Aorta (tissue), 5 donors: ENCODE results near the gene ZIC1. TPM values are rescaled to one million over a fixed set of nuclear protein-coding genes. Genes with fewer than 3 reads are reported as not detected.

Experiments used
- ATAC-seq: fragments of 200-7000 bp; cut with Tn5 transposase; one replicate; pipeline ENCODE4 v1.9.1; 2022; ENCODE audit warnings: moderate library complexity; ENCODE audit not compliant: low FRiP score
- DNase-seq, 2 donors: peaks; one replicate each; pipeline ENCODE4 v3.0.0-alpha.2; 2020
- H3K27ac ChIP-seq, 2 donors: one replicate each; pipeline ENCODE4 v1.5.1; 2013; ENCODE audit warnings: low read length in 2 of 2, mild to moderate bottlenecking in 2 of 2, moderate library complexity in 2 of 2, control low read depth in 1 of 2, inconsistent platforms in 1 of 2, low read depth in 1 of 2
- H3K27me3 ChIP-seq, 2 donors: one replicate each; pipeline ENCODE4 v1.6.1; 2013; ENCODE audit warnings: control low read depth in 1 of 2, low read length in 1 of 2, mild to moderate bottlenecking in 1 of 2, moderate library complexity in 1 of 2; ENCODE audit not compliant: insufficient read depth in 2 of 2, control insufficient read depth in 1 of 2
- H3K36me3 ChIP-seq, 2 donors: one replicate each; pipeline ENCODE4 v1.6.1; 2013; ENCODE audit warnings: control low read depth in 1 of 2, low read length in 1 of 2, mild to moderate bottlenecking in 1 of 2; ENCODE audit not compliant: insufficient read depth in 2 of 2, control insufficient read depth in 1 of 2
- H3K4me1 ChIP-seq, 2 donors: one replicate each; pipeline ENCODE4 v1.6.1; 2013; ENCODE audit warnings: low read length in 2 of 2, control low read depth in 1 of 2, mild to moderate bottlenecking in 1 of 2, moderate library complexity in 1 of 2; ENCODE audit not compliant: insufficient read depth in 2 of 2, control insufficient read depth in 1 of 2
- H3K4me3 ChIP-seq, 2 donors: one replicate each; pipeline ENCODE4 v1.5.1; 2013; ENCODE audit warnings: low read length in 2 of 2, control low read depth in 1 of 2, mild to moderate bottlenecking in 1 of 2
- H3K9me3 ChIP-seq: one replicate; pipeline ENCODE4 v1.6.1; 2013; ENCODE audit warnings: mild to moderate bottlenecking, low read length; ENCODE audit not compliant: control insufficient read depth
- WGBS, 2 donors: extraction: QIAGEN DNeasy Blood & Tissue Kit; methylation state at CpG; one replicate each; pipeline ENCODE4 v1.1.7; 2013; 5-methylcytosine and 5-hydroxymethylcytosine counted together
- intact Hi-C, 2 donors: fragments of 100-400 bp; cut with DNase I; formaldehyde crosslinking; loops; one replicate each; pipeline versions ENCODE4 v1.14.2 to v1.15.0; 2022
- polyA plus RNA-seq, 2 donors: library from polyadenylated mRNA; stranded (reverse); fragments of 200-250 nt; gene quantifications; one replicate each; pipeline ENCODE4 v1.2.3, GENCODE V29; 2013
- total RNA-seq, 2 donors: library from RNA; stranded (reverse); fragmentation: NEBNext Ultra II Directional; extraction: Animal tissue kit (Norgen Biotek cat#: 25700); gene quantifications; one replicate each; pipeline ENCODE4 v1.2.1, GENCODE V29; 2021
- donor health status: healthy with polysubstance abuse.
- donor health status: Bipolar disorder and iron deficiency.
- donor health status: DM: no; HTN: no; CAD: no.
- donor health status: DM: no; HTN: no; CAD: no.
- donor health status: DM: yes; HTN: yes; CAD: no.

Gene ZIC1
- total and polyA plus RNA-seq, 4 donors: 0.99 to 2.7 (median 2.0) TPM

DNA sequence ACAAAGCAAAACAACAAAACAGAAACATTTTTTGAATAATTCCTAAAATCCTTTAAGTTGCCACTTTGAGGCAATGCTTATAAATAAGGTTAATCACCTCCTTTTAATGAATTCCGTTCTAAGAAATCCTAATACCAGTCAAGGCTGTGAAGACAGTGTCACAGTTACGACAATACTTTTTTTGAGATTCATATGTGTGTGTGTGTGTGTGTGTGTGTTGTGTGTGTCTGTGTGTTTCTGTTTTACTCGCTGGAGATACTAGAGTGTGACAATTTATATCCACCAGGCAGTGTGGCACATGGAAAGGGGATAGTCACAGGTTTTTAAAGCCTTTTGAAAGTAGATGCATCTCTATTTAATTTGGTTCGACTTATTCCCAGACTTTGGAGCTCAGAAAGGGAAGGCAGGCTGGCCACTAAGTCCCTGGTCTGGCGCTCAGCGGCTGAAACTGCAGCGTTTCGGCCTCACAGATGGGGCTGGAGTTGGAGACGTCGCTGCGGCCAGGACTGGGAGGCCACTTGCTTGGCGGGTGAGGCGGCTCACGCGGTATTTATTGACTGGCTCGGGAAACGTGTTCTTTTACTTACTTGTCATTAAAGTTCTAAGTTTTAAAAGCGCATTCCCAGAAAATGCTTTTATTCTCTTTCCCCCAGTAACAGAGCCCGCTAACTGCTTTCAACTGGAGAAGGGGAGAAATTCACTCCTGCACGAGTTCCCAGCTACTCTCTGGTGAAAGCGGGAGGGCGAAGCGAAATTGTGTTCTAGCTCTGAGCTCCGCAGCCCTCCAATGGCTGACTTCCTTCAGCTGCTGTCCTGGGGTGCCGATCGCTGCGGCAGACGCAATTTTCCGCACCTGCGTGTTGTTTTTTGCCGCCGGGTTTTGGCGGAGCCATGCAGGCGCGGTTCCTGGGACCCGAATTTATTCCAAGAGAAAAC, 13.7 kb downstream of the ZIC1 start:
- no peaks in the 10 kb centered on the region for H3K36me3 ChIP-seq
- H3K4me1 ChIP-seq: no peaks in the 10 kb centered on the region
- H3K27me3 ChIP-seq: no peaks in the 10 kb centered on the region
- 21 to 23% methylated on average over 36 of the region's 36 CpGs for WGBS, 2 donors
- no peaks in the 10 kb centered on the region for H3K9me3 ChIP-seq
- intact Hi-C loops: no loop called here
- H3K27ac ChIP-seq: no peak overlapping the region
- DNase-seq: no peak
- no peak for ATAC-seq
- H3K4me3 ChIP-seq: no peak overlapping the region

DNA sequence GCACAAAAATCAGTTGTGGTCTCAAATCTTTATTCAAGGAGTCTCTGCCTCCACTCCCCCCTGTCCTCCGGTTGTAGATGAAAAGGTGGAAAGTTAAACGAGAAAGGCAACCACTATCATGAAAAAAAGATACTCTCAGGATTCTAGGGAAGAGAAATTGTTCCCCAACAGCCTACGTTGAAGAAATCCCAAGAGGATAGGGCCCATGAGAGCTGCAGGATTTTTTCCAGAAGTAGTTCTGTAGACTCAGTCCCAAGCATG, 14.3 kb downstream of the ZIC1 start:
- WGBS, 2 donors: 6 to 17% methylated on average over 3 of the region's 3 CpGs
- H3K4me1 ChIP-seq: no peaks in the 10 kb centered on the region
- no peaks in the 10 kb centered on the region for H3K36me3 ChIP-seq
- intact Hi-C loops: no loop called here
- no peaks in the 10 kb centered on the region for H3K9me3 ChIP-seq
- no peak overlapping the region for H3K27ac ChIP-seq
- H3K27me3 ChIP-seq: no peaks in the 10 kb centered on the region
- DNase-seq: no peak
- no peak for ATAC-seq
- H3K4me3 ChIP-seq: no peak overlapping the region

DNA sequence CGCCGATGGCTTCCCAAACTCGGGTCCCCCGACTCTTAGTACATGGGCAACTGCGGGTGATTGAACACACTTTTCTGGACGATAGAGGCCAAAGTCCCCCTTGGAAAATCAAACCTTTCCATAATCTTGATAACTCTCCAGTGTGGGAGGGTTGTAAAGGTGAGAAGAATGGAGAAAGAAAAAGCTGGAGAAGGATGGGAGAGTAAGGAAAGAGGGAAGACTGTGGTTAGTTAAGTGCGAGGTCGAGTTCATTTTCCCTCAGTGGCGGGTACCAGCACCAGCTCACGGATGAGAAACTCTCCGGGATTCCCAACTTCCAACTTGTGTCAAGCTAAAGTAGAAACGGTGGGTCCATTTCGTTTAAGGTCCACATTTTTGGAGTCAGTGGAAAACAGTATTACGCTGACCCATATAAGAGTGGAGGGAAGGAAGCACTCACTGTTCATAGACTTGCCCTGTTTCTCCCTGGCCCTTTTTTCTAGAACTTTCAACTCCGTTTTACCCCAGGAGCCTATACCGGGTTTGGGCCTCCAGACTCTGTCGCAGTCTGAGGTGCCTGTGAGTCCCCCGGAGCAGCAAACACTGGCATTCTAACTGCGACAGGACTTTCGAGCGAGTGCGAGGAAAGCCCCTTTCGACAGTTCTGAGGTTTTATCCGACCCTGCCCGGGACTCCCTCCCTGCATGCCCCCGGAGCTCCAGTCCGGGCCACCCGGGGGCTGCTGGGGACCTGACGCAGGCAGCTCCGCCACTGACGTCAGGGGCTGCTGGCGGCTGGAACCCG, 14.8 kb downstream of the ZIC1 start:
- no peak for DNase-seq
- no peaks in the 10 kb centered on the region for H3K4me1 ChIP-seq
- H3K27me3 ChIP-seq: no peaks in the 10 kb centered on the region
- no peak overlapping the region for H3K4me3 ChIP-seq
- no peaks in the 10 kb centered on the region for H3K9me3 ChIP-seq
- no peak for ATAC-seq
- intact Hi-C loops: no loop called here
- H3K36me3 ChIP-seq: no peaks in the 10 kb centered on the region
- 20 to 22% methylated on average over 32 to 33 of the region's 33 CpGs for whole genome bisulfite sequencing, 2 donors
- H3K27ac ChIP-seq: no peak overlapping the region

DNA sequence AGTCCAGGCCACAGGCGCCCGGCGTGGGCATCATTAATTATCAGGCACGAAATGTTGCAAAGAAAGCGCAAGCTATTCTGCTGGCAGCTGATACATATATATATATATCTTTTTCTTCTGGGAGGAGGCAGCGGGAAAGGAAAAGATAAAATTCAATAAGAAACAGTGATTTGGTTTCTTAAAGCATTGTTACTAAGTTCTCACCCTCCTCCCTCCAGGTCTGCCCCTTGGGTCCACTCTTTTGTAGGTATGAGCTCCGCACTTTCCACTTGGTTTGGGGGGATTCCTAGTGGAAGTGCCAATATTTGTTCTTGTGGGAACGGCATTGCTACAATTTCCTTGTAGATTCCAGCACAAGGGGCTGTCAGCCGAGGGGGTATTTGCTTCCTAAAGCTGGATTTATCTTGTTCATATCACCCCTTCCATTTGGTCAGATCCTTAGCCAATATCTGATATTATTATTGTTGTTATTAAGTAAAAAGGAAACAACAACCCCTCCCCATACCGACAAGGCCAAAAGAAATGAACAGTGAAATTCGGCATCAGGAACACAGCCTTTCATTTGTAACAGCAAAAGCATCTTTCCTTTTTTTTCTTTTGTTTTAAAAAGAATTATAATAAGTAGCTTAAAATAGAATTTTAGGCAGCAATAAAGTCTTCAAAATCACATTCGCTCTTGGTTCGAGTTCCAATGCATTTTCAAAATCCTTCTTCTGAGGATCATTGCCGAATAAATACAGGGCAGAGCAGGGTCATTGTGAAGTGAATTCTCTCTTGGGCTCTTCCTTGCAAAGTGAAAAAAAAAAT, 15.6 kb downstream of the ZIC1 start:
- Histone ChIP-seq H3K4me1 (no peaks in the 10 kb centered on the region), H3K4me3 (peak overlapping the region in 1 of 2 donors; percentile 22), H3K27me3 (no peaks in the 10 kb centered on the region), H3K27ac (no peak overlapping the region), H3K36me3 (no peaks in the 10 kb centered on the region), H3K9me3 (no peaks in the 10 kb centered on the region)
- DNase-seq (no peak), ATAC-seq (no peak)
- 44 to 49% methylated on average over 14 of the region's 14 CpGs for WGBS, 2 donors
- intact Hi-C loops: no loop called here

DNA sequence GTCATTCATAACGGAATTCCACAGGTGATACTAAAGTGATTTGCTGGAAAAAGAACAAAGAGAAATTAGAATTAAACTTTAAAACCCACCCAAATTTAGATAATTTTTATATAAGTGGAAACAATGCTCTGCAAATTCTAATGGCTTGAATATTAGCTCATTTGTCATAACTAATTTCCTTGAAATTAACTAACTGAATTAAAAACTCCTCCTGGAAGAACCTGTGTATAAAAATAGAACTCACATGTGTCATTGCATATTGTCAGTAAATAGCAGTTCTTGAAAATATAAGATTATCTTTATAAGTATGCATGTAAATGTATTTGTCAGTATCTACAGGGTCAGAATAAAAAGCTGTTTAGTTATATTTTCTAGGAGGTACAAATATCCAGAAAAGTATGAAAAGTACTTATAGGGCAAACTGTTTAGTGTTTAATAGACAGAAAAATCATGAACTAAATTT, 16.3 kb downstream of the ZIC1 start:
- DNase-seq (no peak), ATAC-seq (no peak)
- Histone ChIP-seq H3K27me3 (no peaks in the 10 kb centered on the region), H3K4me1 (no peaks in the 10 kb centered on the region), H3K36me3 (no peaks in the 10 kb centered on the region), H3K27ac (no peak overlapping the region), H3K9me3 (no peaks in the 10 kb centered on the region), H3K4me3 (peak overlapping the region in 1 of 2 donors; percentile 22)
- intact Hi-C loops: no loop called here
- WGBS, 2 donors: 59 to 71% methylated on average over 1 of the region's 1 CpG

DNA sequence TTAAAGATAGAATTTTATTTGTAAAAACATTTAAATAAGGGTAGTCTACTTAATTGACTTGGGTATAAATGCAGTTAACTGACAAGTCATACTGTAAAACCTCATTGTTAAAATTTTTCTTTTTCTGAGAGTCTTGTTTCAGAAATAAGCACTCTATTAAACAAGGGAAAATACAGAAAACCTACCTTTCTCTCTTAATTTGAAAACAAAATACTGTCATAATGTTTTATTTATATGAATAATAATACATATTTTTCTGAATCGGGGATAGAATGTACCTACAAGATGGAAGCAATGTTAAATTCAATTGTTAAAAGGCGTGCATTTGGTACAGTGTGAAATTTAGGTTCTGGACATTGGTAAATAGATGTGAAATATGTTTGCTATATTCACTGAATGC, 17.8 kb downstream of the ZIC1 start:
- H3K9me3 ChIP-seq: no peaks in the 10 kb centered on the region
- ATAC-seq (no peak), DNase-seq (no peak)
- intact Hi-C loops: no loop called here
- no peaks in the 10 kb centered on the region for H3K27me3 ChIP-seq
- 88 to 93% methylated on average over 2 of the region's 2 CpGs for WGBS, 2 donors
- no peak overlapping the region for H3K4me3 ChIP-seq
- no peak overlapping the region for H3K27ac ChIP-seq
- no peaks in the 10 kb centered on the region for H3K4me1 ChIP-seq
- no peaks in the 10 kb centered on the region for H3K36me3 ChIP-seq

DNA sequence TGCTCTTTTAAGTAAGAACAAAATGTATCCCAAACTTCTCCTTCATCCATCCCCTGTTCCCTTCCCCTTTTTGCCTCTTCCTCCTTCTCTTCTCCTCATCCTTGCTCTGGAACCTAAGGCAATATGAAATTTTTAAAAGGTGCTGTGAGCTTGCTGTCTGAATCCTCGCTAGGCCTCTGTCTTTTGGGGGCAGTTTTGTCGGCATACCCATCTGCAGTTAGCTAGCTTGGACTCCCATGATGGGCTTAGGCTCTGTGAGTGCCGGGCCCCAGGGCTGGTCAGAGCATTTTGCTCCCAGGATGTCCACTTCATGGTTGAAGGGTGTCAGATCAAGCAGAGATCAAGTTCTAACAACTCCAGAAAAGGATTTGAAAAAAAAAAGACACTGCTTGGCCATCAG, 18.6 kb downstream of the ZIC1 start:
- DNase-seq (no peak), ATAC-seq (no peak)
- H3K36me3 ChIP-seq: no peaks in the 10 kb centered on the region
- H3K27me3 ChIP-seq: no peaks in the 10 kb centered on the region
- no peak overlapping the region for H3K27ac ChIP-seq
- H3K9me3 ChIP-seq: no peaks in the 10 kb centered on the region
- whole genome bisulfite sequencing, 2 donors: 80 to 94% methylated on average over 3 of the region's 3 CpGs
- H3K4me3 ChIP-seq: no peak overlapping the region
- intact Hi-C loops: no loop called here
- no peaks in the 10 kb centered on the region for H3K4me1 ChIP-seq

DNA sequence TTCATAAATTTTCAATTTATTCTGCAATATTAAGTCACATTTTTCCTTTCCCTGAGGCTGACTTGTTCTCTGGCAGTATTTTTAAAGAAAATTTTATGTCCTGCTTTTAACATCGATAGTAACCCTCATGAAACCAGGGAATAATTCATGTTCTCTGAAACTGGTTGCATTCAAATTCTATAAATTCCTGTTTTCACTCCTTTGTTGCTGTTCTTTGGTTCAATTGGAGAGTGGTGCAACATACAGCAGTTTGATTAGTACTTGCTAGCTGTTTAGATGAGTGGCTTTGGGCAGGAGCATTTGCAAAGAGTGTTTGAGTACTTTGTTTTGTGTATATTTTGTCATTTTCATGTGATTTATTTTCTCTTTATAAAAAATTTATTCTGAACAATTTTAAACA, 19.2 kb downstream of the ZIC1 start:
- Histone ChIP-seq H3K36me3 (no peaks in the 10 kb centered on the region), H3K27me3 (no peaks in the 10 kb centered on the region), H3K27ac (no peak overlapping the region), H3K4me1 (no peaks in the 10 kb centered on the region), H3K9me3 (no peaks in the 10 kb centered on the region), H3K4me3 (no peak overlapping the region)
- WGBS, 2 donors: 42 to 78% methylated on average over 1 of the region's 1 CpG
- DNase-seq (no peak), ATAC-seq (no peak)
- intact Hi-C loops: no loop called here
